Ishikawa (cell line): ENCODE results near the gene TAGLN2.

ENCODE experiments used
- CEBPB ChIP-seq: IDR thresholded peaks from 2 replicates; pipeline ENCODE4 v1.6.1; 2012
- CREB1 ChIP-seq: IDR thresholded peaks from 2 replicates; pipeline ENCODE4 v1.6.1; 2012; ENCODE audit warnings: low read depth
- EGR1 ChIP-seq: IDR thresholded peaks from 2 replicates; pipeline ENCODE4 v1.6.1; 2012
- EP300 ChIP-seq: IDR thresholded peaks from 2 replicates; pipeline ENCODE4 v1.6.1; 2012; ENCODE audit warnings: borderline replicate concordance
- FOXM1 ChIP-seq: IDR thresholded peaks from 2 replicates; pipeline ENCODE4 v1.6.1; 2012; ENCODE audit warnings: low read depth, borderline replicate concordance
- NFIC ChIP-seq: IDR thresholded peaks from 2 replicates; pipeline ENCODE4 v1.6.1; 2012
- RAD21 ChIP-seq: IDR thresholded peaks from 2 replicates; pipeline ENCODE4 v1.6.1; 2012; ENCODE audit warnings: low read depth
- TAF1 ChIP-seq: IDR thresholded peaks from 2 replicates; pipeline ENCODE4 v1.6.1; 2012; ENCODE audit warnings: low read depth, mild to moderate bottlenecking
- TCF12 ChIP-seq: IDR thresholded peaks from 2 replicates; pipeline ENCODE4 v1.6.1; 2012; ENCODE audit warnings: low read depth
- TEAD4 ChIP-seq: IDR thresholded peaks from 2 replicates; pipeline ENCODE4 v1.6.1; 2012
- YY1 ChIP-seq: IDR thresholded peaks from 2 replicates; pipeline ENCODE4 v1.6.1; 2012; ENCODE audit warnings: low read depth
- ZBTB7A ChIP-seq: IDR thresholded peaks from 2 replicates; pipeline ENCODE4 v1.6.1; 2012; ENCODE audit warnings: low read depth
- TF ChIP-seq, protein P1 (sequence below): IDR thresholded peaks from 2 replicates; pipeline ENCODE4 v1.6.1; 2012
- TF ChIP-seq, protein P2 (sequence below): IDR thresholded peaks from 2 replicates; pipeline ENCODE4 v1.6.1; 2012; ENCODE audit warnings: low read depth, mild to moderate bottlenecking
- TF ChIP-seq, protein P3 (sequence below): IDR thresholded peaks from 2 replicates; pipeline ENCODE4 v1.6.1; 2012

TAGLN2 gene

DNA sequence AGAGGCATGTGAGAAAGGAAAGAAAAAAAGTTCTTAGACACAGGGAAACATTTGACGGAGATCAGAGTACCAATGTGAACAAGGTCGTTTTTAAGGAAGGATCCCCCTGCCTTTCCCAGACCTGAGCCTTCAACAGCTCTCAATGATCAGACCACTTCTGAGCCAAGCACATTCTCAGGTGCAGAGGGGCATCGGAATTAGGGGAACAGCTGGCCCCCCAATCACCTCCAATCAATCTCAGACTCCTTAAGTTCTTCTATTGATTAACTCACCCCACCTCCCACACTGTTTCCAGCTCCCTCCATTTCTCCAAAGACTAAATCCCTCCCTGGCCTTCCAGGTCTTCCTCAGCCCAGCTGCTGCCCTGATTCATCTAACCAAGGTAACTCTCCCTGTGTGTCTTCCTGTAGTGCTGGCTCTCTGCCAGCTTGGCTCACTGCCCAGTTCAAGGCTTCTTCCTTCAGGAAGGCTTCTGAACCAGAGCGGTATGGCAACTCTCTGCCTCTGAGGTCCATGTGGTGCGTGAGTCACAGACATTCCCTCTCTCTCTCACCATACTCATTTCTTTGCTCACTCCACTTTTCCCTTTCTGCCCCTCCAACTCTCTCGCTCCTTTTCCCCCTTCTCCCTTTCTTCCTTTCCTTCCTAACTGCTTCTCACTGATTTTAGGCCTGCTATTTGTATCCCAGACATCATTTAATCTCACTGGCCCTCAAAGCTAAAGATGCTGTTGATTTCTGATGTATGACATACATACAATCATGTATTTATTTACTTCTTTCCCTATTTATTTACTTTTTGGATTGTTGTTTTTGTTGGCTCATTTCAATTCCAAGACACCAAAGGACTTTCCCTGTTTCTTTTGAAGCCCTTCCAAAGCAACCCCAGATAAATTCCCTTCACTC is 43.4 kb downstream of the TAGLN2 start:
- TF ChIP-seq, protein P1, sequence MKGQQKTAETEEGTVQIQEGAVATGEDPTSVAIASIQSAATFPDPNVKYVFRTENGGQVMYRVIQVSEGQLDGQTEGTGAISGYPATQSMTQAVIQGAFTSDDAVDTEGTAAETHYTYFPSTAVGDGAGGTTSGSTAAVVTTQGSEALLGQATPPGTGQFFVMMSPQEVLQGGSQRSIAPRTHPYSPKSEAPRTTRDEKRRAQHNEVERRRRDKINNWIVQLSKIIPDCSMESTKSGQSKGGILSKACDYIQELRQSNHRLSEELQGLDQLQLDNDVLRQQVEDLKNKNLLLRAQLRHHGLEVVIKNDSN: no peak
- TF ChIP-seq CEBPB: no peak
- TF ChIP-seq TEAD4: peak; percentile 42; the same call in 1 of the 2 replicates
- peak; percentile 63; the same call in 1 of the 2 replicates for TF ChIP-seq TCF12
- TF ChIP-seq YY1: no peak
- TF ChIP-seq TAF1: no peak
- TF ChIP-seq RAD21: no peak; the same call in 1 of the 2 replicates
- no peak for TF ChIP-seq EGR1
- TF ChIP-seq, protein P2, sequence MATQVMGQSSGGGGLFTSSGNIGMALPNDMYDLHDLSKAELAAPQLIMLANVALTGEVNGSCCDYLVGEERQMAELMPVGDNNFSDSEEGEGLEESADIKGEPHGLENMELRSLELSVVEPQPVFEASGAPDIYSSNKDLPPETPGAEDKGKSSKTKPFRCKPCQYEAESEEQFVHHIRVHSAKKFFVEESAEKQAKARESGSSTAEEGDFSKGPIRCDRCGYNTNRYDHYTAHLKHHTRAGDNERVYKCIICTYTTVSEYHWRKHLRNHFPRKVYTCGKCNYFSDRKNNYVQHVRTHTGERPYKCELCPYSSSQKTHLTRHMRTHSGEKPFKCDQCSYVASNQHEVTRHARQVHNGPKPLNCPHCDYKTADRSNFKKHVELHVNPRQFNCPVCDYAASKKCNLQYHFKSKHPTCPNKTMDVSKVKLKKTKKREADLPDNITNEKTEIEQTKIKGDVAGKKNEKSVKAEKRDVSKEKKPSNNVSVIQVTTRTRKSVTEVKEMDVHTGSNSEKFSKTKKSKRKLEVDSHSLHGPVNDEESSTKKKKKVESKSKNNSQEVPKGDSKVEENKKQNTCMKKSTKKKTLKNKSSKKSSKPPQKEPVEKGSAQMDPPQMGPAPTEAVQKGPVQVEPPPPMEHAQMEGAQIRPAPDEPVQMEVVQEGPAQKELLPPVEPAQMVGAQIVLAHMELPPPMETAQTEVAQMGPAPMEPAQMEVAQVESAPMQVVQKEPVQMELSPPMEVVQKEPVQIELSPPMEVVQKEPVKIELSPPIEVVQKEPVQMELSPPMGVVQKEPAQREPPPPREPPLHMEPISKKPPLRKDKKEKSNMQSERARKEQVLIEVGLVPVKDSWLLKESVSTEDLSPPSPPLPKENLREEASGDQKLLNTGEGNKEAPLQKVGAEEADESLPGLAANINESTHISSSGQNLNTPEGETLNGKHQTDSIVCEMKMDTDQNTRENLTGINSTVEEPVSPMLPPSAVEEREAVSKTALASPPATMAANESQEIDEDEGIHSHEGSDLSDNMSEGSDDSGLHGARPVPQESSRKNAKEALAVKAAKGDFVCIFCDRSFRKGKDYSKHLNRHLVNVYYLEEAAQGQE: no peak
- TF ChIP-seq ZBTB7A: no peak
- TF ChIP-seq, protein P3, sequence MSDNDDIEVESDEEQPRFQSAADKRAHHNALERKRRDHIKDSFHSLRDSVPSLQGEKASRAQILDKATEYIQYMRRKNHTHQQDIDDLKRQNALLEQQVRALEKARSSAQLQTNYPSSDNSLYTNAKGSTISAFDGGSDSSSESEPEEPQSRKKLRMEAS: peak; percentile 71
- TF ChIP-seq CREB1: no peak
- peak; percentile 98 for TF ChIP-seq NFIC
- no peak for TF ChIP-seq FOXM1
- TF ChIP-seq EP300: no peak

DNA sequence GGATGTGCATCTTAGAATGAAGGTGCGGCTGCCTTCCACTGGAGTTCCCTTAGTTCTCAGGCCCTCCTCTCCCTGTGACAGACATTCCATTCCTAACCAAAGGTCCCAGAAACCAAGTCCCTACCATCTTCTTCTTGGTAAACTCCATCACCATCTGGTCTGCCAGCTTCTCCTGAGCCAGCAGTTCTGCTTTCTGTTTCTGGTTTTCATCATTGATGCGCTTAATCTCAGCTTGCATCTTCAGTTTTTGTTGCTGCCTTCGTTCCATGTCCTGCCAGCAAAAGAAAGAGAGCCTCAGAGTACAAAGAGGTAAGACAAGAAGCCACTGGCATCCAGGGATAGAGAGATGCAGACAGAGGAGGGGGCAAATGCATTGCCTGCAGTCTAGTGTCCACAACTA is 44.9 kb downstream of the TAGLN2 start:
- TF ChIP-seq, protein P1: no peak
- TF ChIP-seq TAF1 (no peak), TEAD4 (no peak), NFIC (no peak), CEBPB (no peak), EGR1 (no peak), RAD21 (no peak), FOXM1 (no peak), CREB1 (no peak), ZBTB7A (no peak)
- TF ChIP-seq, protein P3: no peak

DNA sequence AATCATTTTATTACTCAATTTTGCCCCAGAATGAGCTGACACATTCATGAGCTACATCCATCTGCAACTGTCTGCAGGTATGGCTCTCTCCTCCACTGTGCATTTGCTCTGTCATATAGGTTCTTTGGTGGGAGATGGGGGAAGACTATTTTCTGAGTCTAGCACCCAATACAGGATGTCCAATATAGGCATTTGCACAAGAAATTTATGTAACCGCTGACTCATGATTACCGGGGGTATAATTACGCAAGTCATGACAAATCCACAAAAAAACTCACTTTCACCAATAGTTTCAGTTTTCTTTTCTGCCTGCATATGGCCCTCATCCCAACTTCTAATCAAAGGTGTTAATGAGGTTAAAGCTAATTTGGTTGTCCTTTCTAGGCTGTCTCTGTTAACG is 45.3 kb downstream of the TAGLN2 start:
- TF ChIP-seq FOXM1 (no peak), NFIC (no peak), CREB1 (no peak), TEAD4 (no peak), ZBTB7A (no peak), CEBPB (peak; percentile 51; the same call in 1 of the 2 replicates), RAD21 (no peak), EP300 (no peak)

DNA sequence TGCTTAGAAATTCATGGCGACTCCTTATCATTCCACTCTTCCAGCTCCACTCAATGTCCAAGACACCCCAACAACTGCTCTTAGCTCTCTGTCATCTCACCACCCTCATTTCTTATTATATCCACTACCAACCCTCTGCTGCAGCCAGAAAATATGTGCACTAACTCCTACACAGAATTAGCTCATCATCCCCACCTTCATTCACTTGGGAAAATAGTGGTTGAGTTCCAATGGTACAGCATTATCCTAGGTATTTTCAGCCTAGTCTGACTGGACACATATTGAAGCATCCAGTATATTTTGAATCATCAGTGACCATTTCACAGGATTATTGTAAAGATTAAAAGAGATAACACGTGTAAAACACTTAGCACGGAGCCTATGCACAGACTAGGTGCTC is 46.2 kb downstream of the TAGLN2 start:
- TF ChIP-seq, protein P1: no peak

DNA sequence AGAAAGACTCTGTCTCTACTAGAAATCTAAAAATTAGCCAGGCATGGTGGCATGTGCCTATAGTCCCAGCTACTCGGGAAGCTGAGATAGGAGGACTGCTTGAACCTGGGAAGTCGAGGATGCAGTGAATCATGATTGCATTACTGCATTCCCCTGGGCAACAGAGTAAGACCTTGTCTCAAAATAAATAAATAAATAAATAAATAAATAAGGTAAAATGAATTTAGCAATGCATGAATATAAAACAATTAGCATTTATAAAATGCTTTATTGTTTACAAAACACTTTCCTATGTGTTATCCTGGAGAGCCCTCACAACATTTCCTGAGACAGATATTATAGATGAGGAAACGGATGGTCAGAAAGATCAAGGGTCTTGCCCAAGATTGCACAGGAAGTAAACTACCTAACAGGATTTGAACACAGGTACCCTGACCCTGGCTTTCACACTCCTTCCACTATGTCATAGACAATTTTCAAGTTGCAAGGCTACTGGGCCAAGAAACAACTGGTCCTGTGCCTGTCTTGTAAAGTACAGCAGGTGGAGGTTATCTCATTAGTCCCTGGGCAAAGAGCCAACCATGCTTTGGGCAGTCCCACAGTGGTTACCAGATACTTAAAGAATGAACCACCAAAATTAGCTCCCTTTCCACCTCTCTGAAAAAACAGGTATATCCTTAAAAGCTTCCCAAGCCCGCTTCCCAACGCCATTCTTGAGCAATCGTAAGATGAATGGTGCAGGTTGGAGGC is 47.4 kb downstream of the TAGLN2 start:
- TF ChIP-seq TCF12 (no peak), RAD21 (no peak), CREB1 (no peak), FOXM1 (no peak), NFIC (no peak), TAF1 (no peak), ZBTB7A (no peak), TEAD4 (no peak), CEBPB (no peak), YY1 (no peak), EP300 (no peak), EGR1 (no peak)
- TF ChIP-seq, protein P2: no peak
- TF ChIP-seq, protein P3: no peak
- TF ChIP-seq, protein P1: no peak
